Mammary epithelial cell (primary cell): ENCODE data around the gene NR2C2.

Experiments
- CTCF ChIP-seq, 2 donors: IDR thresholded peaks in 1 of 2; conservative IDR thresholded peaks in 1 of 2; 2 replicates each; pipeline ENCODE4 v1.5.1; 2011 to 2012; ENCODE audit warnings: inconsistent platforms in 2 of 2, low read length in 2 of 2, mild to moderate bottlenecking in 2 of 2, control low read depth in 1 of 2, low read depth in 1 of 2; ENCODE audit not compliant: insufficient read depth in 1 of 2; ENCODE audit errors: extremely low read depth in 1 of 2
- EZH2 ChIP-seq: IDR thresholded peaks from 2 replicates; pipeline ENCODE4 v1.6.1; 2012; ENCODE audit warnings: low read length, inconsistent platforms, borderline replicate concordance

GRCh38 chr3:15060029-15060428 is 112.6 kb downstream of the NR2C2 start:
- no peak for TF ChIP-seq CTCF (conservative IDR thresholded peaks at IDR 0.05 in 1 of 2, IDR thresholded peaks at IDR 0.05 in 1 of 2; ENCODE audit: extremely low read depth in 1 of 2, insufficient read depth in 1 of 2, low read depth in 1 of 2, low read length in 2 of 2)
- no peak for TF ChIP-seq EZH2
